ENCODE results near the gene FBXO5.
"Not testable (repeated sequence)": the region's sequence is repeated elsewhere in the genome, so short reads cannot be mapped to it uniquely, and the experiment has no call there.

The FBXO5 gene, protein sequence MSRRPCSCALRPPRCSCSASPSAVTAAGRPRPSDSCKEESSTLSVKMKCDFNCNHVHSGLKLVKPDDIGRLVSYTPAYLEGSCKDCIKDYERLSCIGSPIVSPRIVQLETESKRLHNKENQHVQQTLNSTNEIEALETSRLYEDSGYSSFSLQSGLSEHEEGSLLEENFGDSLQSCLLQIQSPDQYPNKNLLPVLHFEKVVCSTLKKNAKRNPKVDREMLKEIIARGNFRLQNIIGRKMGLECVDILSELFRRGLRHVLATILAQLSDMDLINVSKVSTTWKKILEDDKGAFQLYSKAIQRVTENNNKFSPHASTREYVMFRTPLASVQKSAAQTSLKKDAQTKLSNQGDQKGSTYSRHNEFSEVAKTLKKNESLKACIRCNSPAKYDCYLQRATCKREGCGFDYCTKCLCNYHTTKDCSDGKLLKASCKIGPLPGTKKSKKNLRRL

DNA sequence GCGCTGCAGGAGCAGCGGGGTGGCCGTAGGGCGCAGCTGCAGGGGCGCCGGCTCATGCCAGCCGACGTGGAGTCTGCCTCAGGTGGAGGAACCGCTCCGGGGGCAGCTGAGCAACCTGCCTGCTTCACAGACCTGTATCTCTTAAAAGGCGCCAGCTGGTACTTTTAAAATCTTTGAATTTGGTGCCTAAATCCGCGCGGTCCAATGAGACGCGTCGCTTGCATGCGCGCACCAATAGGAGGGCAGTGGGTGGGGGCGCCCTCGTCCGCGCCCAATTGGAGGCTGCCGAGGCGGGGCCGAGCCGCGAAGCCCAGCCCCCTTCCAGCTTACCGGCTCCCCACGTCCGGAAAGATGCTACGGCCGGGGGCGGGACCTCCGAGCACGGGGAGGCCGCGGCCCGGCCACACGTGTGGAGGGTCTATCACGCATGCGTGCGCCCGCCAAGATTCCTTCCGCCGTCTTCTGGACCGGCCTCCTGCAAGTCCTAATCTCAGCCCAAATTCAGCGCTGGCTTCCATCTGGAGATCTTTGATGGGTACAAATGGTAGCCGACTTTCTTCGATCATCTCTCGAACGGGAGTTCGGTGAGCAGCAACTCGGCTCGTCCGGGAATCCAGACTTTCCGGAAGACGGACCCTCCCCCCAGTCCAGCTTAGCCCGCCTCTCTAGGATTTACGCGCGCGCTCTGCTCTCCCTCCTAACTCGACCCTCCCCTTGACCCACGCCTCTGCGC lies at the start of gene FBXO5:
Gene FBXO5 (minus strand): TSS at position 138 of the 733 bp plus-strand sequence. CDS start 82 bp downstream, at position 56.
- DNase-seq (ENCODE audit: low spot score): peak; percentile 98

DNA sequence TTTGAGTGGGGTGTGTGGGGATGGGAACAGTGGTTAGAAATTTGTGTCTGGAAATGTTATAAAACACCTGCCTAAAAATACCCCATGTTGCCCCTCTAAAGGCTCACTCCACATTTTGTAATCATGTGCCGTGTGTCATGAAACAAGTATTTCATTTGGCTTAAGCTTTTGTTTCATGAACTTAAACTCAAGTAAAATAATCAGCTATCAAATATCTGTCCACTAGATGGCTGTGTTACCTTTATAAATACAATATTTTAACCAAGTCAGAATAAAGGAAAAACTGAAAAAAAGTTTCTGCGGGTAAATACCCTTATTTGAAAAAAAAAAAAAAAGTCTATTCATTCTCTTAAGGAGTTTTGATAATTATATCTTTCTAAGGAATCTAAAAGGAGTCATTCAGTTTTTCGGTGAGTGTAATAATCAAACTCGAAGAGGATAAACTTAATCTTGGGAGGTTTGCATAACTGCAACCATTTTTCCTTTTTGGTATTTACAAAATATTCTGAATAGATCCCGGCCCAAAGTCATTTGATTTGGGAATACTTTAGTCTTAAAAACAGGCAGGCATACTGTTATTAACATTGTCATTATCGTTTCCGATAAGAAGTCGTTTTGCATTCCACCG lies 49.5 kb upstream of the FBXO5 start:
- no peak for DNase-seq (ENCODE audit: low spot score)

DNA sequence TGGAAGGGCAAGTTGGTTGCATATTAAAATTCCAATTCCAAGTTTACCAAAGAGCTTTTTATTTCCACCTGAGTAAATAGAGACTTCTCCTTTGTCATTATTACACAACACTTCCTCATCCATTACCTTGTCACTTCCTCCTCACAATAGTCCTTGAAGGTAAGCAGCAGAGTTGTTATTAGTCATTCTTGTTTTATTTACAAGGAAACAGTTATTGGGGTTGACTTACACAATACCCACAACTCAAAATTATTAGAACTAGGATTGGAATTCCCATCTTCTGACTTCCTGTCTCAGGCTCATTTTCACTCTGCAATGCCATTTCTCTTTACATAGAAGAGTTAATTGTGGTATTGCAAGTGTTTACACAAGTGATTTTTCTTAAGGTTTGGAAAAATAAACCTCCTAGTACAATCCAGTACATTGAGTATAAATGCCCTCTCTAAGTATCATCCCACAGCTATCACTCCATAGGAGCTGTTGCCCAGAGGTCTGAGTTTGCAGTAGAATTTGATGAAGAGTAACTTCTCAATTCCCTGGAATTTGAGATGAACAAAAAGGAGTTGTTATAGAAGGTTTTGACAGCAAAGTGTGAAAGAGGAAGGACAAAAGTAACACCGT lies 48.6 kb upstream of the FBXO5 start:
- DNase-seq (ENCODE audit: low spot score): no peak

DNA sequence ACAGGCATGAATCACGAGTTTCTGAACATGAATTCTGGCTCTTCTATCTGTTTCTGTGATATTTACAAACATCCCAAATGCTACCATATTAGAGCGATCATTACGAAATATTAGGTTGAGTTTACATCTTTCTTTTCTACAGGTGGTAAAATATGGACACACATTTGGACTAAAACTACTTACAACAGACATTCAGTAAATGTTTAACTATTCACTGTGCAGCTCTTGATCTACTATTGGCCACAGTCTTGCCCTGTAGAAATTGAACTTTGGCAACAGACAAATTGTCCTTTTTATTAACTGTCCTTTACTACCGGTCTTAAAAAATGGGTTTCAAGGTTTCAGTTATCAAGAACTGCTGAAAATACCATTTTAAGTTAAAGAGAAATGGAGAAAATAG lies 46.1 kb upstream of the FBXO5 start:
- no peak for DNase-seq (ENCODE audit: low spot score)

DNA sequence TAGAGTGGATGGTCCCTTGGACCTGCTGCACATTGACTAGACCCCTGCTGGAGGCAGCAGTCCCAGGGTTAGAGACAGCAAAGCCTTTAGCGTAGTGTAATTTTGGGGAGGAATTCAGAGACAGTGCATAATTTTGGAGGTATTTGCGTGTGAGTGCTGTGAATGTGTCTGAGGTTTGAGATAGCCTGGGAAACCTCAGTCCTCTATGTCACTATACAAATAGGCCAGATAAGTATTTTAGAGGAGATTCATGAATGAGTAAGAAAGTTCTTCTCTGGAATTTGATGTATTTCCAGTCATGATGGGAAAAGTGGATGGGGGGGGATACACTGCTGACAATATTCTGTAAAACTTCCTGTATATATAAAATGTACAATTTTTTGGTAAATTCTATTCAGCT lies 45.4 kb upstream of the FBXO5 start:
- DNase-seq (ENCODE audit: low spot score): no peak

DNA sequence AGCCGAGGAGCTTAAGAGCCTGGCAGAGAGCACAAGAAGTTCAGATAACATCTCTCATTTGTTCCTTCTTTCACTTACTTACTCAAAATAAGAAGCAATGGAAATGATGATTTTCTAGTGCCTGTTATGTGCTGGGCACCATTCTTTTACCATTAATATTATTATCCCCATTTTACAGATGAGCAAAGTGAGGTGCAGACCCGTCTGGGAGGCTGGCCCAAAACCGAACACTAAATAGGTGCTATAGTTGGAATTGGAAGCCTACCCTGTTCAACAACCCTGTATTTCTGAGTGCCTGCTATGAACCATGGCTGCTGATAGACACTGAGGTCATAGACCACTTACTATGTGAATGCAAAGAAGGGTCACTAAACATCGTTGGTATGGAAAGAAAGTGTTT lies 44.6 kb upstream of the FBXO5 start:
- no peak for DNase-seq (ENCODE audit: low spot score)

DNA sequence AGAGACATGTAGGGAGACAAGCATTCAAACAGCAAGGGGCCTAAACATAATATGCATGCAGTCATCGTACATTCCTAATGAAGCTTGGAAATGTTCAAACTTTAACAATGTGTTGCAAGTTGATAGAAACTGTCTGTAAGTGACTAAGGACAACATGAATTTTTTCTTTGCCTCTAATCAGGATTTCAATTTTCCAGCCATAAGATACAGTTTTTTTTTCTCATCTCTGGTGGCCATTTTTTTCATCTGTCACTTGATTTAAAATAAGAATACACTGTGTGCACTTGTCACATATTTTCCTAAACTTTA lies 41.8 kb upstream of the FBXO5 start:
- no peak for DNase-seq (ENCODE audit: low spot score)

DNA sequence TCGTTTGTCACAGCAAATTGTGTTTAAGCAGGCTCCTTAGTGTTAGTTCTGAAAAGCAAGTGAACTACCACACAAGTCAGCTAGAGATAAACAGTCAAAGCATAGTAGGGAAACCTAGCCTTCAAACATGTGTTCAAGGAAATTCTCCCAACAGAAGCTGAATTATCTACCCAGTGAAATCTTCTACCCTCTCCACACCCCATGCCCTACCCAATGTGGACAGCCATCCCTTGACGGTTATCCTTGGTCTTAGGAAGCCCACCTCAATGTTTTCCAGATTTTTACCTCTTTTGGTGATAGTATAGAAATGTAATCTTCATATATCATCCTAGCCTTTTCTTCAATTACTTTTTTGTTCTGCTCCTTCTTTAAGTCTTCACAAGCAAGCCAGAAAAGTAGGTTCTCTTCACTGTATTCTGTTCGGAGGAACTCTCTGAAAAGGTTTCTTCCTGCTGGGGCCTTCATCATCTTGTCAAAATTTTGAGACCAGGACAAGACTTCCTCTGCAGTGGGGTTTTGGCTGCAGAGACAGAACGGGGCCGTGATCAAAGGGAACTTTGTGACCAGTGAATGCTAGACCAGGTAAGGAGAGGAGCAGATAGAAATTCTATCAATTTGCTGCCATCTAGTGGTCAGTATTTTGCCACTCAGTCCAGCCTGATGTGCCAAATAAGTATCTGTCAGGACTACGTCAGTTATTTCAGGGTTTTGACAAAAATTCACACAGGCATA lies 41.3 kb upstream of the FBXO5 start:
- DNase-seq (ENCODE audit: low spot score): peak; percentile 47

DNA sequence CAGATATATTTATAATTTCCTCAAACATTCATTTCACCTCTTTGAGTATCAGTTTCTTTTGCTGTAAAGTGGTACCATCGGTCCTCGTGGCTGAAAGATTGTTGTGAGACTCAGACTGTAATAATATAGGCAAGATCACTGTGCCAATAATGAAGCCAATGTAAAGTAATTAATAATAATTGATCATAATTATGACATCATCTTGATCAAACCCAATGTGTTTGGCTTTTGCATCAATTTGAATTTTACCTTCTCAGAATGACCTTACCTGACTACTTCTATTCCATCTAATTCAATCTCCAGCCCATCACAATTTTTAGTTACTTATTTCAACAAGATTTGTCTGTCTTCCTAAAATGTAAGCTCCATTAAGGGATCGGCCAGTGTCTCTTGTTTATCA lies 35.5 kb upstream of the FBXO5 start:
- no peak for DNase-seq (ENCODE audit: low spot score)

DNA sequence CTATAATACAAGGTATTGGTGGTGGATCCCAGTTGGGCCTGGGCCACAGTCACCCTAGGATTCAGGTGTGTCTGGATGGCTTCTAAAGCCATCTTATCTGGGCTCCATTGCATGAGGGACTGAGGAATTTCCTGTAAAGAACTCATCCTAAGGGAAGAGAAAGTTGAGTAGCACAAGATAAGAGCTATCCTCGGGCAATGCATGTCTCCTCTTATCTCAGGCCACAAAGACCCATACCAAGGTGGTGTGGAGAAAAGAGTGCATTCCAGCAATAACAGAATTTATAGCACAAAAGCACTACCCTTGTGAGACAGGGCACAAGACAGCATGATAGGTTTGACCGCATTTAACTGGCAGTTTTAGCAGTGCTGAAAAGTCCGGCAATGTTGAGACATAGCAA lies 34.0 kb upstream of the FBXO5 start:
- DNase-seq (ENCODE audit: low spot score): no peak

DNA sequence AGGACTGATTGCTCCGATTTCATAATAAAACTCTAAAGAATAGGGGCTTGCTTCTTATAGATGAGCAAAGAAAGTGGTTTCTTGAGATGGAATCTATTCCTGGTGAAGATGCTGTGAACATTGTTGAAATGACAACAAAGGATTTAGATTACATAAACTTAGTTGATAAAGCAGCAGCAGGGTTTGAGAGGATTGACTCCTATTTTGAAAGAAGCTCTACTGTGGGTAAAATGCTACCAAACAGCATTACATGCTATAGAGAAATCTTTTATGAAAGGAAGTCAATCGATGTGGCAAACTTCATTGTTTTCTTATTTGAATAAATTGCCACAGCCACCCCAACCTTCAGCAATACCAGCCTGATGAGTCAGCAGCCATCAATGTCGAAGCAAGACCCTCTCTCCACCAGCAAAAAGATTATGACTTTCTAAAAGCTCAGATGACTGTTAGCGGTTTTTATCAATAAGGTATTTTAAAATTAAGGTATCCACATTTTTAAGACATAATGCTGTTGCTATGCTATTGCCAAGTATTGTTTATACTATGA lies 32.3 kb upstream of the FBXO5 start:
- no peak for DNase-seq (ENCODE audit: low spot score)

DNA sequence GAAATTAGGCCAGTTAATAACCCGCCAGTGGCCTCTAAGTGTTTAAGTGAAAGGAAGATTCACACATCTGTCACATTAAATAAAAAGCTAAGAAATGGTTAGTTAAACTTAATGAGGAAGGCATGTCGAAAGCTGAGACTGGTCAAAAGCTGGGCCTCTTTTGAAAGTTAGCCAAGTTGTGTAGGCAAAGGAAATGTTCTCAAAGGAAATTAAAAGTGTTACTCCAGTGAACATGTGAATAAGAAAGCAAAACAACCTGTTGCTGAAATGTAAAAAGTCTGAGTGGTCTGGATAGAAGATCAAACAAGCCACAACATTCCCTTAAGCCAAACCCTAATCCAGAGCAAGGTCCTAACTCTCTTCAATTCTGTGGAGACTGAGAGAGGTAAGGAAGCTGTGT lies 30.6 kb upstream of the FBXO5 start:
- no peak for DNase-seq (ENCODE audit: low spot score)

DNA sequence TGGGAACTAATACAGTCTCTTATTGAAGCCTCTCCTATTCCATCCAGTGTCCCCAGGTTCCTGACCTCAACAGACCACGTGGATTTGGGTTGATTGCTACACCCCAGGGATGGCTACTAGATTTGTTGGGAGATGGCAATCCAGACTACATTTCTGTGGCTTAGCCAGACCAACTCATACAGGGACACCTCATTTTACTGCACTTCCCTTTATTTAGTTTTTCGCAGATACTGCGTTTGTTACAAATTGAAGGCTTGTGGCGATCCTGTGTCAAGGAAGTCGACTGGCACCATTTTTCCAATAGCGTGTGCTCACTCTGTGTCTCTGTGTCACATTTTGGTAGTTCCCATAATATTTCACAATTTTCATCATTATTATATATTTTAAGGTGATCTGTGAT lies 30.0 kb upstream of the FBXO5 start:
- DNase-seq (ENCODE audit: low spot score): no peak

DNA sequence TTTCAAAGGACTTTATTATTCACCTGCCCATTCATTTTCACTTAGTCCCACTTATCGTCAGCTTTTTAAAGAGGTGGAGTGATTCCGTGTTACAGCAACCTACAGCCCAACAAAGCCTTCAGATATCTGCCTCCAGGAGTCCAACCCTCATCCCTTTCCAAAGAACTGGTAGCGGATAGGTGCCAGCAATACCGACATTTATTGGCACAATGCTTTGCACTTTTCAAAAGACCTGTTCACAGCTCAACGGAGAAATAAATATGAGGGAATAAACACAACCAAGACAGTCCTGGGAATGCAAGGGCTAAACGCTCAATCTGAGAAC lies 20.5 kb upstream of the FBXO5 start:
- DNase-seq (ENCODE audit: low spot score): peak; percentile 45

DNA sequence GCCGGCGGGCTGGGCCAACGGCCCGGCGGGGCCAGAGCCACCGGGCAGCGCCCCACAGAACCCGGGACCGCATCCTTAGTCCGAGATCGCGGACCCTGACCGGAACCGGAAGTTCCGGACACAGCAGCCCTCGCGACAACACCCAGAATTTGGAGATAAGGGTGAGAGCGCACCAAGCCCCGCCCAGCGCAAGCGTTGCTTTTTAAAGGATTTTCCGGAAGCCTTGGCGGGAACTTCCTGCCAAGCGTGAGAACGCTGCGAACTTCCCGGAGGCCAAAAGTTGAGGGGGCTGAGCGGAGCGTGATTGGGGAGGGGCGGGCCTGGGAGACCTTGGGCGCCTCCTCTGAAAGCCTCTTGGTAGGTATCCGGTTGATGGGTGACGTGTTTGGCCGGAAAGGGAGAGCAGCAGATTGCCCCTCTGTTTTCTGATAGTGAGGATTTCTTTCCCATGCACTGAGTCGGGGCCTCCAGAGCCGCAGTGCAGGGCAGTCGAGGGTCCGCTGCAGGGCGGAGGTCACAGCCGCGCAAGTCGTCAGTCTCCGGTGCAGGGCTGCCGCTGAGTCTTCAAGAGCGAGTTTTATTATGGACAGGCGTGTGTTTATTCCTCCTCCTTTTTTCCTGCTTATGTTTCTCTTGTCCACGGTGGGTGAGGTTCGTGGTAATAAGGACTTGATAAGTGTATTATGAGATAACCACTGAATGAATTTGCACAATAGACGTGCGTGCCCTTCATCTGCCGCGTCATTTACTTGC lies 19.9 kb upstream of the FBXO5 start, which contains the start of gene MTRF1L:
Gene MTRF1L (minus strand): TSS at position 97 of the 753 bp plus-strand sequence. CDS start 24 bp downstream, at position 73.
- peak; percentile 95 for DNase-seq (ENCODE audit: low spot score)

DNA sequence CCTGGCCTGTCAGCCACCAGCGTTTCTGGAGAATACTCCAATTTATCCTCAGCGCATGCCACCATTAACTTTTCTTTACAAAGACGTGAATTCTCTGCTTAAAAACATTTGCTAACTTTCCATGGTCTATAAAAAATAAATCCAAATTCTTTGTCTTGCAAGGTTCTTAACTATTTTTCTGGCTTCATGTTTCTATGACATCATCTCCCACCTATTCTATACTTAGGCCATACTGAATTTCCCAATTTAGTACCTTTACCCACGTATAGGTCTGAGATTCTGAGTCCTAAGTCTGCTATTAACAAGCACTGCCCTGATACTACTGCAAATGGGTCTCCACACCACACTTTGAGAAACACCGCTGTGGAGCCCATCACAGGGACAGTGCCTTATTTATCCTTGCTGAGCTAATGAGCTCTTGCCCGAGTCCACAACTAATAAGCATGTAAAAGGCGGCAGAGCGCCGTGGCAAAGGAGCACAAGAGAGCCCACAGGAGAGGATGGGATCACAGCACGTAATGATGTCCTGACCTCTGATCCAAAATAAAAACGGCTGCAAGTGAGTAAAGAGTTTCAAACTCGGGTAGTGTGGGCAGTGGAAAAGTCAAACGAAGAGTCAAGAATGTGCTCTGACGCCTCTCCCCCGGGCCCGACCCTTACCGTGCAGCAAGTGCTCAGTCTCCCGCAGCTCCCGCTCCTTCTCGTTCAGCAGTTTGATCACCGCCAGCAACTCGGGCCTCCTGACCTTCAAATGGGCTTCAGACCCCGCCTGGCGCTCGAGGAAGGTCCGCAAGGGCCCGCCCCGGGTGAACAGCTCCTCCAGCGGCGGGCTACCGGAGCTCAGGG lies 19.1 kb upstream of the FBXO5 start:
- no peak for DNase-seq (ENCODE audit: low spot score)

DNA sequence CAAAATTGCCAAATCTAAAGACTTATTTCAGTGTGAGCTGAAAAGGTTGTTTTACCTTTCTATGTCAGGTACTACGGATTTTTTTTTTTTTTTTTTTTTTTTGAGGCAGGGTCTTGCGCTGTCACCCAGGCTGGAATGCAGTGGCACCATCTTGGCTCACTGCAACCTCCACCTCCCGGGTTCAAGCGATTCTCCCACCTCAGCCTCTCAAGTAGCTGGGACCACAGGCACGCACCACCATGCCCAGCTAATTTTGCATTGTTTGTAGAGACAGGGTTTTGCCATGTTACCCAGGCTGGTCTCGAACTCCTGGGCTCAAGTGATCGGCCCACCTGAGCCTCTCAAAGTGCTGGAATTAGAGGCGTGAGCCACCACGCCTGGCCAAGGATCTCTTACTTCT lies 17.9 kb upstream of the FBXO5 start:
- DNase-seq (ENCODE audit: low spot score): not testable (repeated sequence)

DNA sequence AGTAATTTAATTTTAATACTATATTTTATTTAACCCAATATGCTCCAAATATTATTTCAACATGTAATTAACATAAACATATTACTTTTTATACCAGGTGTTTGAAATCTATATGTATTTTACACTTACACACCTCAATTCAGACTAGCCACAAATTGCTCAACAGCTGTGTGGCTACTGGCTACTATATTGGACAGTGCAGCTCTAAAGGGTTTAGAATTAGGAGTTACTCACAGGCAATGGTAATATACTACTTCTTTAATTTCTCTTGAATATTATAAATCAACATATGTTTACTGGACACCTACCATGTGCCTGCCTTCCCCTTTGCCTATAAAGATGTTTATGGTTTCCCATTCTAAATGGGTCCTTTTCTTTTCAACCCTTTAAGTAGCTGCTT lies 17.4 kb upstream of the FBXO5 start:
- no peak for DNase-seq (ENCODE audit: low spot score)

DNA sequence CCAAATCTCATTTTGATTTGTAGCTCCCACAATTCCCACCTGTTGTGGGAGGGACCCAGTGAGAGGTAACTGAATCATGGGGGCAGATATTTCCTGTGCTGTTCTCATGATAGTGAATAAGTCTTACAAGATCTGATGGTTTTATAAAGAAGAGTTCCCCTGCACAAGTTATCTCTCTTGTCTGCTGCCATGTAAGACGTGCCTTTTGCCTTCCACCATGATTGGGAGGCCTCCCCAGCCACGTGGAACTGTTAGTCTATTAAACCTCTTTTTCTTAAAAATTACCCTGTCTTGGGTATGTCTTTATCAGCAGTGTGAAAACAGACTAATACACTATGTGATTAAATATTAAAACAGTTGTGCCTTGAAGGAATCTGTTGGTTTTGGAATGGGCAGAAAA lies 16.7 kb upstream of the FBXO5 start:
- not testable (repeated sequence) for DNase-seq (ENCODE audit: low spot score)

DNA sequence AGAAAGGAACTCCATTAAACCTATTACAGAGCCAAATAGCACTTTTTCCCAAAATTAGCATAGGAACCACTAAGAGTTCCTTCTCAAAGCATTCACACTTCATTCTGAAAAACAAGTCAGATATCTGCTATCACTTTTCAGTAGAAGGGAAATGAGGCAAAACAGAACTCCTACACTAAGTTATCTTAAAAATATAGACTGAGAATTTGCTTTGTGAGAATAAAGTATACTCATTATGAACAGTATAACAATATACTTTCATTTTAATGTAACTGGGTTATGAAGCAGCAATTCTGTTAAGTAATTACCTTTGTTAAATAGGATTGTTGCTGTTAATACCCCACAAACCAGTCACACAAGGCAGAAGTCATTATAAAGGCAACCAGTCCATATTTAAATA lies 11.0 kb upstream of the FBXO5 start:
- no peak for DNase-seq (ENCODE audit: low spot score)

Measured in ecto neural progenitor cell (in vitro differentiated cells).